HG03442 (cell line): ENCODE results near the gene ARSD.
"Not testable (repeated sequence)": the region's sequence is repeated elsewhere in the genome, so short reads cannot be mapped to it uniquely, and the experiment has no call there.

ENCODE experiments used
- ATAC-seq: cut with Tn5 transposase; IDR thresholded peaks from one replicate; pipeline ENCODE4 v1.9.1; 2021; ENCODE audit warnings: mild to moderate bottlenecking, moderate library complexity; ENCODE audit not compliant: unreplicated experiment

ARSD gene

DNA sequence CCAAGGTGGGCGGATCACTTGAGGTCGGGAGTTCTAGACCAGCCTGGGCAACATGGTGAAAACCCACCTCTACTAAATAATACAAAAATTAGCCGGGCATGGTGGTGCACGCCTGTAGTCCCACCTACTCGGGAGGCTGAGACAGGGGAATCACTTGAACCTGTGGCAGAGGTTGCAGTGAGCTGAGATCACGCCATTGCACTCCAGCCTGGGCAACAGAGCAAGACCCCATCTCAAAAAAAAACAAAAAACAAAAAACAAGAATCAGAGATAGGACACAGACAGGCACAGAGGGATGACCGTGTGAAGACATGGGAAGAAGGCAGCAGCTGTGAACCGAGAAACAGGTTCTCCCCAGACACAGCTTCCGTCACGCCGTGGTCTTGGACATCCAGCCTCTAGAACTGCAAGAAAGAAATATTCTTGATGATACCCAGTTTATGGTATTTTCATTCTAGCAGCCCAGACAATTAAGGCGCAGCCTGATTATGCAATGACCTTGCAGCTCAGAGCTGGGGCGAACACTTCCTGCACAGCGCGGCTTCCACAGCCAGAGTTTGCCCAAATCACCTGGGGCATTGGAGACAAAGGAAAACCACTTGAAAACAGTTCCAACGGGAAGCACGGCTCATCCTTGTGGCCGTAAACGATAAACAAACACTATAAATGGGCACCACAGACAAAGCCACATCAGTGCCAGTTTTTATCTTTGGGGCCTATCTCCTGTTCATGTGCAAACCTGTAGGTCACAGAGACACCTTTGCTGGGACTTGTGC is 4.2 kb upstream of the ARSD start:
- no peak for ATAC-seq

DNA sequence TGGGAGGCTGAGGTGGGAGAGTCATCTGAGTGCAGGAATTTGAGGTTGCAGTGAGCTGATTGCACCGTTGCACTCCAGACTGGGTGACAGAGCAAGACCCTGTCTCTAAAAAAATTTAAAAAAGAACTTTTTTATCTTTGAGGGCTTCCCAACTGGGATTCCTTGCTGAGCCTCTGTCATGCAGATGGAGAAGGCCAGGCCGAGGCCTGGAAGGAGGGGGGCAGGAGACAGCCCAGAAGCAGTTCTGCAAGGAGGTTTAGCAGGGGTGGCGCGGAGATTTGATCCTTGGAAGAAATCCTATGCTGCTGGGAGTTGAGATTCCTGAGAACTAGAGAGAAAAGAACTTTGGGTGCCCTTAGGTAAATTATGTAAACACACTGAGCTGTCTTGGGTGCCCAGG is 2.5 kb upstream of the ARSD start:
- no peak for ATAC-seq

DNA sequence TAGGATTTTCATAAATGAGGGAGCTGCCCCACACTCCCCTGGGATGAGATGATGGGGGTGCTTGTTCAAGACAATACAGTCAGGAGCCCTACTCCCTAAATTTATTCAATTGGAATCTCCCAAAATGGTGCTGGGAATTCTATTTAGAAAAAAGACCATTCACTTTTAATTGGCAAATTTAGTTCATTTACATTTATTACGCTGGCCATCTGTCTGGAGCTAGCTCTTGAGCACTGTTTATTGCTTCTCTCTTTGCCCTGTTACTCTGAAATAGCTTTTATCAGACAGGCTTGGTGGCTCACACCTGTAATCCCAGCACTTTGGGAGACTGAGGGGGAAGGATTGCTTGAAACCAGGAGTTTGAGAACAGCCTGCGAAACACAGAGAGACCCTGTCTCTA is 2.0 kb upstream of the ARSD start:
- ATAC-seq: no peak

DNA sequence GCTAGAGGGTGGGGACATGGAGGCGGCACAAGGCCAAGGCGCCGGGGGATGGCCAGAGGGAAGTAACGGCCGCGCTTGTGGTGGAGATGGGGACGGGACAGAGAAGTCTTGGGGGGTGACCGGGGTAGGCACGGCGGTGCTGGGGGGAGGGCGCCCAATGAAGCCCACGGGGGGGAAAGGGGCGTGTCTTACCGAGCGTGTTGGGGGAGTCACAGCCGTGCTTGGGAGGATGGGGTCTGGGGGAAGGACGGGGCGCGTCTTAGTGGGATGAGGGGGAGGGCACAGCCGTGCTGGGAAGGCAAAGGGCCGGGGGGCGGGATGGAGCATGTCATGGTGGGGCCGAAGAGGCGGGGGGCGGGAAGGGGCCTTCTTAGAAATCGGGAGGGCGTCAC is 952 bp downstream of the ARSD start:
- no peak for ATAC-seq

DNA sequence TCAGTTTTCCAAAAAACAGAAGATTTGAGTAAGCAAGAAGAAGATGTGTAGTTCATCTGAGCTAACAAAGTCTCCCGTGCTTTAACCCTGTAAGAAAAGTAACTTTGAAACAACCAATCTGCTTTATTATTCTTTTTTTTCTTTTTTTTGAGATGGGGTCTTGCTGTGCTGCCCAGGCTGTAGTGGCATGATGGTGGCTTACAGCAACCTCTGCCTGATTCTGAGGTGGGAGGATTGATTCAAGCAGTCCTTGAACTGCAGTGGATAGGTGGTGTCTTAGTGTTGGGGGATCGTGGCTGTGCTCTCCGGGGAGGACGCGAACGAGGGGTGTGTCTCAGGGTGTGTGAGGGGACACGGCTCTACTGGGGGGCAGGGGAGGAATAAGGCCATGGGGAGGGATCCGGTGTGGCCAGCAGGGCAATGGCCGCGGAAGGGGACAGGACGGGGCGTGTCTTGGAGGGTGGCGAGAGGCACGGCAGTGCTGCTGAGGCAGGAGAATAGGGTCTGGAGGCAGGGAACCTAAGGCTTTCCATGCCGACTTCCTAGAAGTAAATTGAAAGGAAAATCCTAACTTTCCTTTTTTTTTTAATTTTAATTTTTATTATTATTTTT is 2.4 kb downstream of the ARSD start:
- no peak for ATAC-seq

DNA sequence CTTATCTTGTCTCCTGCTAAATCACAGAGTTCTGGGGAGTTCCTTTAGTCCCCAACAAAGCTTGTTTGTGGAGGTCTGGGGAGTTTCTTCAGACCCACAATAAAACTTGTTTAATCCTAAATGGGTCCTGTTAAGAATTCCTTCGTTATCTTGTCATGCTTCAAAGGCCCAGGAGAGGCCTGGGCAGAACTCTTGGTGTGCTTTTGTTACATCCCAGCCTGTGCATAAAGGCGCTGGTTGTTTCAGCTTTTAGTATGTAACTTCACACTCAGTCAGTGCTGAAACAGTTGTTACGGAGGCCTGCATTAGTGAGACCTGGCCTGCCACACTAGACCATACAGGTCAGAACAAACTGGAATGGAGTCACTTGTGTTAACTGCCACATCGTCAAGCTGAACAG is 2.9 kb downstream of the ARSD start:
- ATAC-seq: not testable (repeated sequence)

DNA sequence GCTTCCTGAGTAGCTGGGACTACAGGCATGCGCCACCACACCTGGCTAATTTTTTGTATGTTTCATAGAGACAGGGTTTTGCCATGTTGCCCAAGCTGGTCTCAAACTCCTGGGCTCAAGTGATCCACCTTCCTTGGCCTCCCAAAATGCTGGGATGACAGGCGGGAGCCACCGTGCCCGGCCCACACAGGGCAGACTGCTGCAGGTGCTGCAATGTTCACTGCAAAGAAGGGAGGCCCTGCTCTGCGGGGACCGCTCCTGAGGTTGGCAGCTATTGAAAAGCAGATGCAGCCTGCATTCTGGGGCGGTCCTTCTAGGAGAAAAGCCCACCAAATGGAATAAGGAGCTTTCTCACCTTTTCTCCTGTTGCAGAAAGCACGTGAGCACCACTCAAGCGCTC is 5.0 kb downstream of the ARSD start:
- no peak for ATAC-seq

DNA sequence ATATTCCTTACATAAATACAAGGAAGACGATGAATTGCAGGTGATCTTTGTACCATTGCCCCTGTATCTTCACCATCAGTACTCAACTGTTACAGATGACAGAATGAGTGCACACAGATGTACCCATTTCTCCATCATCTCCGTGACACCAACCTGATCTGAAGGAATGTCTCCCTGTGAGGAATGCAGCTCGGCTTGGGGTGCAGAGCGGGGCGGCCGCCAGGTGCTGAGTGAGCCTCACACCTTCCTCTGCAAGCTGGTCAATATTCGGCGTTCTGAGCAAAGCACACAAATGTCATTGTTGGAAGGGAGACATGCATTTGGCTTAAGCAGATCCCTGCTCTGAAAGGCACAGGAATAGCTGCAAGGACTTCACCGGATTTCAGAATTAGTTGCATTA is 7.4 kb downstream of the ARSD start:
- no peak for ATAC-seq

DNA sequence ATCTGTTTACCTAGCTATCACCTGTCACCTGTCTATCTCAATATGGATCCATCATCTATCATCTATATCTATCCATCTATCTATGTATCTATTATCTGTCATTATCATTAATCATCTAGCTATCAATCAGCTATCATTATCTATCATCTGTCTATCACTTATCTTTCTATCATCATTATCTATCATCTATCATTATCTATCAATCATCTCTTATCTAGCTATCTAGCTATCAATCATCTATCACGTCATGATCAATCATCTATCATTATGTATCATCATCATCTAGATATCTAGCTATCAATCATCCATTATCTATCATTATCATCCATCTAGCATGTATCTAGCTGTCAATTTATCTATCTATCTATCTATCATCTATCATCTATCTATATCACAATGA is 7.9 kb downstream of the ARSD start:
- ATAC-seq: no peak

DNA sequence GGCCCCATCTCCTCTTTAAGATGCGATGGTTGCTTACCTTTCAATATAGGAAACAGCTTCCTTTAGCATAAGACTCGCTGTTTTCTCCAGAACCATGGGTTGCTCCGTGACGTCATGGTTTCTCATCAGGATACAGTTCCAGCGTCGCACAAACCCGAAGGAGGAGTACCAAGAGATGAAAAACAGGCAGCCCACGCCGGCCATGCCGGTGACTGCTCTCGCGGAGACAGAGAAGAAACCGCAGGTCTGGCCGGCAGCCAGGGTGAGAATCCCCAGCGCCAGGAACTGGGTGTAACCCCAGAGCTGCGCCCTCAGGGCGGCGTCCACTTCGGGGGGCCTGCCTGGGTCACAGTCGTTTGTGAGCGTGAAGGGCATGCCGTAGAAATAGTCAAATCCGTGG is 11.4 kb downstream of the ARSD start:
- no peak for ATAC-seq

DNA sequence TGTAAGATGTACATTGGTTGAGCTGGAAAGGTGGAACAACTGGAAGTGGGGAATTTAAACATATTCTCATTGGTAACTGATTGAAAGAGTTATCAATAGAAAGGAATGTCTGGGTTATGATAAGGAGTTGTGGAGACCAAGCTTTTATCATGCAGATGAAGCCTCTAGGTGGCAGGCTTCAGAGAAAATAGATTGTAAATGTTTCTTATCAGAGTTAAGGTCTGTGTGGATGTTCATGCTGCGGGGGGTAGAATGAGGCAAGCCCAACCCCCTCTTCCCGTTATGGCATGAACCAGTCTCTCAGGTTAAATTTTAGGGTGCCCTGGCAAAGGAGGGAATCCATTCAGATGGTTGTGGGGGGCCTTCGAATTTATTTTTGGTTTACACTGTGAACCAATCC is 16.0 kb downstream of the ARSD start:
- ATAC-seq: no peak

DNA sequence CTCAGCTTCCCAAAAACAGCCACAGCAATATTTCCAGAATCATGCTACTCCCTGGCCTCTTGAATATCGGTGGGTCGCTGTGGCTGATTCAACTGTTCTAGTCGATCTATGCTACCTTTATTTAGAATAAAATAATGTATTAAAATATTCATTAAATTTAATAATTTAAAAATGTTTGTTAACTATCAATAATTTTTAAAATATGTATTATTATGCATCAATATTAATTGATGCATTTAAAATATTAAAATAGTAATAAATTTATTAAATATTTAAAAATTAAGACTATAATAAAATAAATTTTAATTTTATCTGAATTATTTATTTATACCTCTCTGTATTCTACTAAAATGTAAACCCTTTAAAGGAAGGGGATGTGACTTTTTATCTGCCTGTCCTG is 19.0 kb downstream of the ARSD start:
- ATAC-seq: no peak

DNA sequence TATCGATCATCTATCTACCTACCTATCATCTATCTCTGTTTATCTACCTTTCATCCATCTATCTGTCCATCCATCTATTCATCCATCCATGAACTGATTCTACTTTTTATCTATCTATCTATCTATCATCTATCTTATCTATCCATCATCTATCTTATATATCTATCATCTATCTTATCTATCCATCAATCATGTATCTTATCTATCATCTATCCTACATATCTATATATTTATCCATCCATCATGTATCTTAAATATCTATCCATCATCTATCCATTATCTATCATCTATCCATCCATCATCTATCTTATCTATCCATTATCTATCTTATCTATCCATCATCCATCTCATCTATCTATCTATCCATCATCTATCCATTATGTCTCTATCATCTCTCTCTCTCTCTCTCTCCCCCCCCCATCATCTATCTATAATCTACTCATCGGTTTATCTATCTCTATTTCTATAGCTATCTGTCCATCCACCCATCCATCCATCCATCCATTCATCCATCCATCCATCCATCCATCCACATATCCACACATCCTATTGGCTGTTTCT is 20.9 kb downstream of the ARSD start:
- ATAC-seq: no peak

DNA sequence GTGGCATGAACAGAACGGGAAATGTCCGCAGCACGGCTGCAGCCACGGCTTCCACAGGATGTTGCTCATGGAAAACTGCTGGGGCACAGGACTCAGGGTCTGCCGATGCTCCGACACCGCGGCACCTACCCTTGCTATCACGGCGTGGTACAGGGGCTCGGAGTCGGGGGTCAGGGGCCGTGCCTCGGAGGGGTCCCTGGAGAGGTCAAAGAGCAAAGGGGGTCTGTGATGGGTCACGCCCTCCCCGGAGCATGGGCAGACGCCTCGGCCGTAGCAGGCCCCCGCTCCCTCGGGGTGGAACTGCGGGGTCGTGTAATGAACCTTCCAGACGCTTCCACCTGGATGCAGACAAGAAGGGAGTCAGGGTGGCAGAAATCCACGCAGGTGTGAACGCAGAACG is 21.8 kb downstream of the ARSD start:
- ATAC-seq: no peak

DNA sequence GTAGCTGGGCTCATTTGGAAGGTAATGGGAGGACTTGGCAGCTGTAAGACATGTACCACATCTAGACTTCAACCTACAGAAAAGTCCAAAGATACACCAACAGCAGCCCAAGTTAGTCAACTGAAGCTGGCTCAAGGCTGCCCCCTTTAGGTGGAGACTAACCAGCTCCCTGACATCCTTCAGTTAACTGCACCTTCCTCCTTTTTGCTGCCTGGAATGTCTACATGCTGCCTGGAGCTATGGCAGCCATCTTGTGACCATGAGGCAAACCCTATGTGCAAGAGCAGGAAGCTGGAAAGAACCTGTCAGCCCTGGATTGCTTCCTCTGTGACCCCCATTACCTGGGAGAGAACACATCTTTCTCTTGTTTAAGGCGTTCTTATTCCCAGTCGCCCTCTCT is 25.8 kb downstream of the ARSD start:
- ATAC-seq: no peak

DNA sequence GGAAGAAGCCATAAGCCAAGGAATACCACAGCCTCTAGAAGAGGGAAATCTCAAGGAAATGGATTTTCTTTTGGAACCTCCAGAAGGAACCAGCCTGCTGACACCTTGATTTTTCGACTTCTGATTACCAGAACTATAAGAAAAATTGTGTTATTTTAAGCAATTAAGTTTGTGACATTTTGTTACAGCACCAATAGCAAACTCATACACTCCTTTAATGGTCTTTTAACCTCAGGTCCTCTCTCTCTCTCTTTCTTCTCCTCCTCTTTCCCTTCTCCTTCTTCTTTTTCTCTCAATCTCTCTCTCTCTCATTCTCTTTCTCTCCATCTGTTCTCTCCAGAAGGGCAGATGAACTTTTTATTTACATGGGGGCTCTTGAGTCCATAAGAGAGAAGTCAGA is 26.3 kb downstream of the ARSD start:
- no peak for ATAC-seq

DNA sequence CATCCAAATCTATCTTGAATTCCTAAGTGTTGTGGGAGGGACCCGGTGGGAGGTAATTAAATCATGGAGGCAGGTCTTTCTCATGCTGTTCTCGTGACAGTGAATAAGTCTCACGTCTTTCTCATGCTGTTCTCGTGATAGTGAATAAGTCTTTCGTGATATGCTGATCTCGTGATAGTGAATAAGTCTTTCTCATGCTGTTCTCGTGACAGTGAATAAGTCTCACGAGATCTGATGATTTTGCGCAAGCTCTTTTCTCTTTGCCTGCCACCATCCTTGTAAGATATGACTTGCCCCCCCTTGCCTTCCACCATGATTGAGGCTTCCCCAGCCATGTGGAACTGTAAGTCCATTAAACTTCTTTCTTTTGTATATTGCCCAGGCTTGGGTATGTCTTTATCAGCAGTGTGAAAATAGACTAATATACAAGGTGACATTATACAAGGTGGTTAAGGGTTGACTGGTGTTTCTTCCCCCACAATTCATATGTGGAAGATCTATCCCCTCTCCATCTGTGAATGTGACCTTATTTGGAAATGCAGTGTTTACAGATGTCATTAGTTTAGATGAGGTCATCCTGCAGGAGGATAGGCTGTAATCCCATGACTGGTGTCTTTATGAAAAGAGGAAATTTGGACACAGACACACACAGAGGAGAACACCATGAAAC is 27.6 kb downstream of the ARSD start:
- ATAC-seq: no peak

DNA sequence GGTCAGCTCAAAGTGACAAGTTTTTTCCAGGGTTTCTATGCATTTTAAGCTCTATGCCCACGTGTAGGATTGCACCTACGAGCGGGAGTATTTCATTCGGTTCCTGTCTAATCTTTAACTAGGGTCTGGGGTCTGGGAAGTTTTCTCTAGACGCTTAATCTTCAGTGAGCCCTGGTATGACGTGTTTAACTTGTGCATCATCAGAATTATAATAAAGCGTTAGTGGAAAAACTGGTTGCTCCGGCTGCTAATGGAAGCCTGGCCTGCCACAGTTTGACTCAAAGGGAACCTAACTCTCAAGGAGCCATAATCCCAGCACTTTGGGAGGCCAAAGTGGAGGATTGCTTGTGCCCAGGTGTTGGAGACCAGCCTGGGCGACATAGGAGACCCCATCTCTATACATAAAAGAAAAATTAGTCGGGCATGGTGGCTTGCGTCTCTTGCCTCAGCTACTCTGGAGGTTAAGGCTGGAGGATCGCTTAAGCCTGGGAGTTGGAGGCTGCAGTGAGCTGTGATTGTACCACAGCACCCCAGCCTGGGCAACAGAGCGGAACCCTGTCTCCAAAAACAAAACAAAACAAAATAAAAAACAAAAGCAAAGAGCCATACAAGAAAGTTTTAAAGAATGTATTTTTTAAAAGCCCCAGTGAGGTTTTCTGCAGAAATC is 30.2 kb downstream of the ARSD start:
- ATAC-seq: no peak

DNA sequence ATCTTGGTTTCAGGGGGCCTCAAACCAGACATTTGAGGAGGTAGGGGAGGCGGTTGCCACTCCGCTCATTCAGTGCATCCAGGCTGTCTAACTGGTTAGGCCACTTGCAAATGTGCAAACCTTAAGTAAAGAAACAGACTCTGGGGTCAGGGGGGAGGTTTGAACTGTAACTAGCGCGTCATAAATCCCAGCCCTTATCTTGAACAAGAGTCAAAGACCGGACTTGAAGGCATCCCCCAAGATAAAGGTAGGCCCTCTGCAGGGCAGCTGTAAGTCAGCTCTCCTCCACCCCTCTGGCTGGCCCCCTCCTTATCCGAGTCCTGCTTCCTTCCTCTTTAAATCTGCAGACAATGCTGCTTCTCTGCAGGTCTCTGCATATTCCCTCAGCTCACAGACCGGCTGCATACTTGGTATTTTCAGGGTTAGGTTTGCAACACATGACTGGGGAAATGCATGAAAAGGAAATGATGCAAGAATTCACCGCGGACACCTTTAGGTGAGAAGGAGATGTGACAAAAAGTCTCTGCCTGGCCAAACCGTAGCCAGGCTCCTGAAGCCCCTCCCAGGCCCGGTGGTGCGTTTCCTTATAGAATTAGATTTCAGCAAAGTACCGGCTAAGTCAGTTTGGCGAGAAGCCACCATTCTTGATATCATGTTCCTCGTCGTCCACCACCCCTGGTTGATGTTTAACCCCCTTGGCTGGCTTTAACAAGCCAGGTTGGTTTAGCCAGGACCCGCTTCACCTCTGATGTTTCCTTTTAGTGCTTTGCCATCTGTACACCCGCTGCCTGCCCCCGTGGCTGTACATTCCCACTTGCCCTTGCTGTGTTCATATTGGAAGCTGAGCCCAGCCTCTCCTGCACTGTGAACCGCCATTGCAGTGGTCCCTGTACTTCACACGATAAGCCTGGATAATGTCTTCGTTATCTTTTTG is 31.2 kb downstream of the ARSD start:
- not testable (repeated sequence) for ATAC-seq

DNA sequence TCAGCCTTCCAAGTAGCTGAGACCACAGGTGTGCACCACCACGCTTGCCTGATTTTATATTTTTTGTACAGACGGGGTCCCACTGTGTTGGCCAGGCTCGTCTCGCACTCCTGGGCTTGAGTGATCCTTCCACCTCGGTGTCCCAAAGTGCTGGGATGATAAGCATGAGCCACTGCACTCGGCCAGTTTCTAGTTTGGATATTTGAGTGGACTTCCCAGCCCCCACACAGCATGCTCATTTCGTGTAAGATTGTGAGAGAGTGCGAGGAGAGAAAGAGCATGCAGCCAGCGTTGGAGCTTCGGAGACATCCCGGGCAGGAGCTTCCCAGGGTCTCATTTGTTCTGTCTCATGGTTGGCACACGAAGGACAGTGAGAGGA is 31.8 kb downstream of the ARSD start:
- no peak for ATAC-seq
